Activated CD4-positive, alpha-beta T cell treated with anti-CD3 and anti-CD28 coated beads, Interleukin-2, amount 10 ng/mL, durations not matched to agents 7 days and 5 days (primary cell): ENCODE results near the gene RSAD2. TPM values are rescaled to one million over a fixed set of nuclear protein-coding genes. Genes with fewer than 3 reads are reported as not detected.

Experiments
- CTCF ChIA-PET: fragments of 350-600 bp; sonication (Branson Sonifier 250); formaldehyde crosslinking; loops from one replicate; lab custom pipeline; 2021; ENCODE audit warnings: antibody characterized with exemption; lab: Charles Lee
- POLR2A ChIA-PET: fragments of 350-600 bp; sonication (Branson Sonifier 250); formaldehyde crosslinking; loops from one replicate; lab custom pipeline; 2021; ENCODE audit warnings: antibody characterized with exemption; lab: Charles Lee
- DNase-seq: peaks from one replicate; pipeline ENCODE4 v3.0.0-alpha.2; 2020
- H3K27ac Mint-ChIP-seq: one replicate; pipeline ENCODE4 v1.8.0; 2021; ENCODE audit warnings: mild to moderate bottlenecking, moderate library complexity, mixed read lengths
- H3K27me3 Mint-ChIP-seq: one replicate; pipeline ENCODE4 v1.8.0; 2021; ENCODE audit warnings: mixed read lengths
- H3K36me3 Mint-ChIP-seq: one replicate; pipeline ENCODE4 v1.8.0; 2021; ENCODE audit warnings: low read depth, mixed read lengths
- H3K4me1 Mint-ChIP-seq: one replicate; pipeline ENCODE4 v1.8.0; 2021; ENCODE audit warnings: mixed read lengths
- H3K4me3 Mint-ChIP-seq: one replicate; pipeline ENCODE4 v1.8.0; 2021; ENCODE audit warnings: mild to moderate bottlenecking, moderate library complexity, mixed read lengths
- H3K9me3 Mint-ChIP-seq: one replicate; pipeline ENCODE4 v1.8.0; 2021; ENCODE audit warnings: mixed read lengths
- total RNA-seq, 2 experiments: library from RNA; stranded (reverse); gene quantifications; one replicate each; pipeline ENCODE4 v1.2.3, GENCODE V29; 2021

RSAD2 gene
- total RNA-seq, 2 experiments from 2014 or later = 100 to 101 TPM

DNA sequence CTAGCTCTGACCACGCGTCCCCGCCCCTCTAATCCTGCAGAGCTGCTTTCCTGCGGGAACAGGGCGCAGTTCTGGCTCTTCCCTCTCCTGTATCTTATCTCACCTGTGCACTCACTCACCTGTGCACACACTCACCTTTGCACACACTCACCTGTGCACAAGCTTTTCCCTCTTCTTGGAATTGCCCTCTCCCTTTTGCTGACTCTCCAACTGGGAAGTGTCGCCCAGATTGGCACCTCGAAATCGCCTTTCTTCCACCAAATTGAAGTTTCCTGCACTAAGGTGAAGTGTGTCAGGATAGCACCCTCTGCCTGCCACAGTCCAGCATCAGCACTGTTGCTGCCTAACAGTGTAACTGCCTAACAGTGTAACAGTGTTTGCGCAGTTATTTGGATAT lies 11.3 kb upstream of the RSAD2 start:
- DNase-seq = peak; percentile 58
- POLR2A ChIA-PET = interaction anchor here (0.6 to 6.1 kb wide), 3 partner anchors 12 to 50 kb away, joined by 3 to 69 read pairs (median 7); partner anchors contain the start of gene RSAD2
- peak overlapping the region; percentile 100 for H3K27ac Mint-ChIP-seq
- peaks cover 65% of the 10 kb centered on the region for H3K36me3 Mint-ChIP-seq
- H3K4me3 Mint-ChIP-seq = peak overlapping the region; percentile 96
- H3K27me3 Mint-ChIP-seq = no peaks in the 10 kb centered on the region
- H3K4me1 Mint-ChIP-seq = peaks cover 64% of the 10 kb centered on the region
- peaks cover 17% of the 10 kb centered on the region for H3K9me3 Mint-ChIP-seq
- CTCF ChIA-PET = interaction anchor here (0.8 to 8.4 kb wide), 6 partner anchors 11 to 43 kb away, joined by 3 to 58 read pairs (median 5); partner anchors contain the start of gene RSAD2

DNA sequence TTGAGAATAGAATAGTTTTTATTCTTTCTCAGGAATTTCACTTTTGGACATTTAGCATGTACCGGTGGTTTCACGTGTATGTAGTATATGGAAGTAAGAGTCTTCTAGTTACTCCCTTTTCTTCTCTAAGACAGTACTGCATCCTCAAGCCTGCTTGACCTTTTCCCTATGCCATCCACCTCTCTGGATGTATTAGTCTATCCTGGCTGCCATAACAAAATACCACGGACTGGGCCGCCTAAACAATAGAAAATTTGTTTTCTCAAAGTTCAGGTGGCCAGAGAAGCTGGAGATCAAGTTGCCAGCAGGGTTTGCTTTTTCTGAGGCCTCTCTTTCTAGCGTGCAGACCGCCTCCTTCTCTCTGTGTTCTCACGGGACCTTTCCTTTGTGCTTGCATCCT lies 10.6 kb upstream of the RSAD2 start:
- POLR2A ChIA-PET = interaction anchor here (6.1 kb wide), 1 partner anchor 12 kb away, joined by 69 read pairs; the partner anchor contains the start of gene RSAD2
- peak overlapping the region; percentile 96 for H3K4me3 Mint-ChIP-seq
- peak overlapping the region; percentile 100 for H3K27ac Mint-ChIP-seq
- CTCF ChIA-PET = interaction anchor here (0.8 to 8.4 kb wide), 4 partner anchors 10 to 42 kb away, joined by 3 to 58 read pairs (median 5); partner anchors contain the start of gene RSAD2
- H3K36me3 Mint-ChIP-seq = peaks cover 61% of the 10 kb centered on the region
- peaks cover 60% of the 10 kb centered on the region for H3K4me1 Mint-ChIP-seq
- H3K9me3 Mint-ChIP-seq = peaks cover 14% of the 10 kb centered on the region
- DNase-seq = no peak
- H3K27me3 Mint-ChIP-seq = no peaks in the 10 kb centered on the region

DNA sequence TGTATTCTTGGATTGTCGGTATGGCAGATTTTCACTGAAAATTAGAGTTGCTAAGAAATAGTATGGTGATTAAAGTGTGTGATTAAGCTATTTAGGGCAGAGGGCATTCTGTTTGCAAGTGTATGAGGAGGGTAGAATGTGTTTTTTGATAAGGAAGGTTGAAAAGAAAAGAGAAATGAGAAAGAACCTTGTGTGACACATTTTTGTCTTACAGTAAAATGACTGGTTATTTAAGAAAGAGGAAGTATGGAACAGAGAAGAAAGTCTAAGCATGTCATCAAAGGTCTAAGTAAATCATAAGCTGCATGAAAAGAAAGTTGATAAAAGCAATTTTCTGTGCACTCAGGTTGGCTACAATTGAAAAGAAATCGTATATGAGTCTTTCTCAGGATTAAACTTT lies 5.2 kb upstream of the RSAD2 start:
- Mint-ChIP-seq H3K27me3 (peaks cover 3% of the 10 kb centered on the region), H3K9me3 (peaks cover 39% of the 10 kb centered on the region), H3K4me3 (no peak overlapping the region), H3K4me1 (peaks cover 65% of the 10 kb centered on the region), H3K27ac (peak overlapping the region; percentile 10), H3K36me3 (peaks cover 61% of the 10 kb centered on the region)
- no peak for DNase-seq
- POLR2A ChIA-PET = no interaction called here
- CTCF ChIA-PET = interaction anchor here (0.9 to 1.5 kb wide), 2 partner anchors 12 to 46 kb away, joined by 3 to 4 read pairs; no protein-coding TSS in a partner anchor

DNA sequence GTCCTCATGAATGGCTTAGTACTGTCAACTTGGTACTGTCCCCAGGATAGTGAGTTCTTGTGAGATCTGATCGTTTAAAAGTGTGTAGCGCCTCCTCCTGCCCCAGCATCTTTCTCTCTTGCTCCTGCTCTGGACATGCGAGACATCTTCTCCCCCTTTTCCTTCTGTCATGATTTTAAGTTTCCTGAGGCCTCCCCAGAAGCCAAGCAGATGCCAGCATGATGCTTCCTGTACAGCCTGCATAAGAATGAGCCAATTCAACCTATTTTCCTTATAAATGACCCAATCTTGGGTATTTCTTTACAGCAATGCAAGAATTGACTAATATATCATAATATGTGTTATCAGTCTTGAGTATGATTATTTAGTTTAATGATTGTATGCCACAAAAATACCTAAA lies 3.5 kb upstream of the RSAD2 start:
- ChIA-PET CTCF (interaction anchor here (0.9 kb wide), 1 partner anchor 9 kb away, joined by 3 read pairs; the partner anchor contains the start of gene CMPK2), POLR2A (no interaction called here)
- peaks cover 39% of the 10 kb centered on the region for H3K9me3 Mint-ChIP-seq
- peak overlapping the region; percentile 46 for H3K27ac Mint-ChIP-seq
- H3K36me3 Mint-ChIP-seq = peaks cover 68% of the 10 kb centered on the region
- DNase-seq = no peak
- peaks cover 3% of the 10 kb centered on the region for H3K27me3 Mint-ChIP-seq
- H3K4me3 Mint-ChIP-seq = no peak overlapping the region
- peaks cover 54% of the 10 kb centered on the region for H3K4me1 Mint-ChIP-seq

DNA sequence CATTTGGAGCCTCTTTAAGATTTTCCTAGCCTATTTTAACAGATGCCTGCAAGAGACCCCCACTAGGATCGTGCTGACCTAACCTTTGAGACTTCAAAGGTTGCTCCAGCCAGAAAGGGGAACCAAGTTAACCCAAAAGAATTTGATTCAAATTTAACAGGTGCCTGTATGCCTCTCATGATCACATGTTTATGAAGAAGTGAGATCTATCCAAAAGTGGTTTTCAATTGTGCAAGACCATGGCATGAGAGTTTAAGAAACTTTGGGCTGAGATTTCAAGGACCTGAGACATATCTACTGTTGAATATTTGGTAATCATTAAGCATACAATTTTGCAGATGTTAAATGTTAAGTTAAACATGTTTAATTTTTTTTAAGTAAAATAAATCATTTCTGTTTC lies 1.3 kb upstream of the RSAD2 start:
- POLR2A ChIA-PET = no interaction called here
- Mint-ChIP-seq H3K27me3 (peaks cover 3% of the 10 kb centered on the region), H3K4me1 (peaks cover 53% of the 10 kb centered on the region), H3K4me3 (peak overlapping the region; percentile 99), H3K27ac (peak overlapping the region; percentile 94), H3K36me3 (peaks cover 66% of the 10 kb centered on the region), H3K9me3 (peaks cover 33% of the 10 kb centered on the region)
- CTCF ChIA-PET = interaction anchor here (1.2 to 3.1 kb wide), 3 partner anchors 9 to 40 kb away, joined by 3 to 58 read pairs (median 4); partner anchors contain the start of gene CMPK2
- DNase-seq = no peak

DNA sequence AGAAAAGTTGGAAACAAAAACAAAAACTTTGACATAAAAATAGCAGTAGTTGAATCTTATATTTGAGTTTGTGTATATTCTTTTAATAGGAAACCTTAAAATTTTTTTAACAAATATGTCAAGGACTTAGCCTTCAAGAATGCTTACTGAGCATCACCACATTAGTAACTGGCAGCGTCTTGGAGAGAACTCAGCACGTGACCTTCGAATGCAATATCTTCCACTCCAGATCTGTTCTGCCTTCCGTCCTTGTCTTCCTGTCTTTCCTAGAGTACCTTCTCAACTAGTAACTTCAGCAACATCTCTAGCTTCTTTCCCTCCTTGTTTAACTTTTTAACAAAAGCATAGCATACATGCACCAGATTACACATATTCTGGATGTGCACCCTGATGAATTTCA lies 972 bp downstream of the RSAD2 start:
- DNase-seq = no peak
- CTCF ChIA-PET = interaction anchor here (1.0 to 3.3 kb wide), 6 partner anchors 10 to 32 kb away, joined by 5 to 58 read pairs (median 6); partner anchors contain the start of gene CMPK2
- Mint-ChIP-seq H3K9me3 (peaks cover 18% of the 10 kb centered on the region), H3K4me1 (peaks cover 57% of the 10 kb centered on the region), H3K27me3 (no peaks in the 10 kb centered on the region), H3K4me3 (peak overlapping the region; percentile 99), H3K36me3 (peaks cover 72% of the 10 kb centered on the region), H3K27ac (peak overlapping the region; percentile 94)
- POLR2A ChIA-PET = interaction anchor here (2.1 to 4.0 kb wide), 2 partner anchors 12 to 30 kb away, joined by 5 to 69 read pairs; partner anchors contain the start of gene CMPK2

DNA sequence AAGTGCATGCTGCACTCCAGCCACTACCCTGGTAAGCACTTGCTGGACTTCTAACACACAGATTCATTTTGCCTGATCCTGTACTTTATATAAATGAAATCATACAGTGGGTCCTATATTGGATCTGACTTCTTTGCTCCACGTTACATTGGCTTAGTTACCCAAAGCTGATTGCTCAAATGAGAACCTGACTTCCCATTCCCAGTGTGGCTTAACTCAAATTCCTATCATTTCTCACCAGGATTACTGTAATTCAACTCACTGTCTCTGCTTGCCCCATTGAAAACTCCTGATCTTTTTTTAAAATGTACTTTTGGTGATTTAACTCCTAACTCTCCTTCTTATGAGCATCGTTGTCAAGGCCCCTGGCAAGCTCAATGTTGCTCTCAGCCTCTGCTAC lies 1.4 kb downstream of the RSAD2 start:
- Mint-ChIP-seq H3K27me3 (no peaks in the 10 kb centered on the region), H3K9me3 (peaks cover 16% of the 10 kb centered on the region), H3K36me3 (peaks cover 74% of the 10 kb centered on the region), H3K27ac (peak overlapping the region; percentile 94), H3K4me3 (peak overlapping the region; percentile 99), H3K4me1 (peaks cover 59% of the 10 kb centered on the region)
- ChIA-PET POLR2A (interaction anchor here (2.1 to 4.0 kb wide), 2 partner anchors 13 to 30 kb away, joined by 5 to 69 read pairs; partner anchors contain the start of gene CMPK2), CTCF (interaction anchor here (0.7 to 3.3 kb wide), 6 partner anchors 11 to 166 kb away, joined by 3 to 13 read pairs (median 5); partner anchors contain the start of gene CMPK2)
- DNase-seq = no peak

DNA sequence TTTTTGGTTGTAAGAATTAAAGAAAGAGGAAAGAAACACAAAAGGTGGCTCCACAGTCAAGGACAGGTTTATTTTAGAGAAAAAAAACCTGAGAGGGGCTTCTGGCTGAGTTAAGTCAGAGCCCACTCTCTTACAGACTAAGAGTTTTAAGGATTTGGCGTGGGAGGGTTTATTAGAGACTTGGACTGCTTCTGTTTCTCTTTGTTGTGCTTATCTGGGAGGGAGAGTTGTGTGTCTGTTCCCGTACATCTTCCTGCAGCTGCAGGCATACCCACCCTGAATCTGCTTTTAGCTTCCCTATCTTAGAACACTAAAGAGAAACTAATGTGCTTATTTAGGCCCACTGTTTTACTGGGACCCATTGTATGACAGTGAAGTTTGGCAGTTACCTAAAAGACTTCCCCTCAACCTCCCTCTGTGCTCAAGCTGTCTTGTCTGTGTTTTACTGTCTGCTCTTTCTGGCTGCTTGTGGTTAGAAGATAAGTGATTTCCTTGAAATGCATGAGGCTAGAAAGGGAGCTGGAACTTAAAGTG lies 2.7 kb downstream of the RSAD2 start:
- Mint-ChIP-seq H3K27ac (peak overlapping the region; percentile 94), H3K27me3 (no peaks in the 10 kb centered on the region), H3K36me3 (peaks cover 78% of the 10 kb centered on the region), H3K4me1 (peaks cover 67% of the 10 kb centered on the region), H3K4me3 (peak overlapping the region; percentile 99), H3K9me3 (peaks cover 8% of the 10 kb centered on the region)
- DNase-seq = peak; percentile 59
- ChIA-PET CTCF (interaction anchor here (1.2 to 2.3 kb wide), 4 partner anchors 14 to 165 kb away, joined by 3 to 6 read pairs (median 4); partner anchors contain the start of gene CMPK2), POLR2A (interaction anchor here (0.5 to 4.0 kb wide), 4 partner anchors 14 to 145 kb away, joined by 3 to 69 read pairs (median 4); partner anchors contain the start of gene CMPK2)

DNA sequence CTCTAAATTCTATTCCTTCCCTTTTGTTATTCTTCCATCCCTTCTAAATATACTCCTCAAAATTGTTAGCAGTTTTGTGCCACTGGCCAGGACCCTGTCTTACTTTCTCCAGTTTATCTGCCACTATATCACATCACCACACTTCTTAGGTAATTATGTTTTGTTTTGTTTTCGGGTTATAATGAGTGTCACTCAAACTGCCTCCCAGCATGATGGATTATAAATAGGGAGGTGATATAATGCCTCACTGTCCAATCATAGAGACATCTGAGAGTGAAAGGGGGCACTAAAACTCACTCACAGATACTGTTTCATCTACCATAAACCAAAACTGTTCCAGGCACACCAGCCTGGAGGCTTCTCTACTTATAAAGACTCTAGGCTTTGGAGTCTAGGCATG lies 3.5 kb downstream of the RSAD2 start:
- Mint-ChIP-seq H3K36me3 (peaks cover 78% of the 10 kb centered on the region), H3K4me1 (peaks cover 65% of the 10 kb centered on the region), H3K27me3 (no peaks in the 10 kb centered on the region), H3K27ac (peak overlapping the region; percentile 90), H3K9me3 (no peaks in the 10 kb centered on the region), H3K4me3 (peak overlapping the region; percentile 99)
- no peak for DNase-seq
- CTCF ChIA-PET = interaction anchor here (1.2 to 2.3 kb wide), 3 partner anchors 13 to 35 kb away, joined by 3 to 6 read pairs (median 4); partner anchors contain the start of gene CMPK2
- POLR2A ChIA-PET = interaction anchor here (0.5 to 1.1 kb wide), 3 partner anchors 24 to 144 kb away, joined by 3 to 4 read pairs (median 4); no protein-coding TSS in a partner anchor

DNA sequence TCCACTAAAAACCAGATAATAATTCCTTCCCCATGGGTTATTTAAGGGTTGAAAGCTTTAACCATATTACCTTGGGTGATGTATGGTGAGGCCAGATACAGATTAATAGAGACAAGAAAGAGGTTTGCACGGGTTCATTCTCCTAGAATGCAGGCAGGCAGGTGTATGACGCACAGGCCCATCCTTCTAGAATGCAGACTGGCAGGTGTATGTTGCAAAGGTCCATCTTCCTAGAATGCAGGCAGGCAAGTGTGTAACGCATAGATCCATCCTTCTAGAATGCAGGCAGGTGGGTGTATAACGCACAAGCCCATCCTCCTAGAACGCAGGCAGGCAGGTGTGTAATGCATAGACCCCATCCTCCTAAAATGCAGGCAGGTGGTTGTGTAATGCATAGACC lies 3.9 kb downstream of the RSAD2 start:
- H3K27ac Mint-ChIP-seq = peak overlapping the region; percentile 72
- ChIA-PET CTCF (interaction anchor here (1.2 kb wide), 1 partner anchor 12 kb away, joined by 4 read pairs; no protein-coding TSS in a partner anchor), POLR2A (interaction anchor here (1.1 kb wide), 1 partner anchor 27 kb away, joined by 4 read pairs; no protein-coding TSS in a partner anchor)
- H3K27me3 Mint-ChIP-seq = no peaks in the 10 kb centered on the region
- H3K36me3 Mint-ChIP-seq = peaks cover 79% of the 10 kb centered on the region
- peaks cover 64% of the 10 kb centered on the region for H3K4me1 Mint-ChIP-seq
- no peak for DNase-seq
- H3K9me3 Mint-ChIP-seq = no peaks in the 10 kb centered on the region
- H3K4me3 Mint-ChIP-seq = peak overlapping the region; percentile 99

DNA sequence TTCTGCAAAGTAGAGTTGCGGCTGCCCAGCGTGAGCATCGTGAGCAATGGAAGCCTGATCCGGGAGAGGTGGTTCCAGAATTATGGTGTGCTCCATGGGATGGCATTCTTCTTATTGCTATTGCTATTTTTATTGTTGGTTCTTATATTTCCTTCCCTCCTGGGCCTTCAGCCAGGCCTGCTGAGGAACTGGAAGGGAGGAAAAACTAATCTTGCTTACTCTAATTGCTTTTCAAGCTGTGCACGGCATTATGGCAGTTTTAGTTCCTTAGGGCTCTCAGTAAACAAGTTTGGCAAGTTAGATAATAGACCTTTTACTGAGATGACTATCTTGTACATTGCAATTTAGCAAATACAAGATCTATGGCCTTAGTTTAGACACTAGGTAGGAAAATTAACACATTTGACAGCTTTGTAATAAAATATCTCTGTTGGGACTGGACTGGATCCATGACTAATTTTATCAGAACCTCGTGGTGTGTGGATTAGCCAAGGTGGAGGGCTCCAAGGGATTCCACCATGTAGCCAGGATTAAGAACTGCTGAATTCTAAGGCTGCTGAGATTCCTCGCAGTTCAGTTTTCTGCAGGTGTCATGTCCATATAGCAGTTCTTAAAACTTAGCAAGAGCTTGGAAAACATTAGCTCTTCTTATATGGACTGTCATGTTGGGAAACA lies 6.0 kb downstream of the RSAD2 start:
- Mint-ChIP-seq H3K9me3 (no peaks in the 10 kb centered on the region), H3K4me1 (peaks cover 64% of the 10 kb centered on the region), H3K27ac (no peak overlapping the region), H3K27me3 (no peaks in the 10 kb centered on the region), H3K36me3 (peaks cover 90% of the 10 kb centered on the region), H3K4me3 (no peak overlapping the region)
- DNase-seq = no peak
- ChIA-PET POLR2A (no interaction called here), CTCF (interaction anchor here (0.7 to 1.1 kb wide), 2 partner anchors 11 to 14 kb away, joined by 3 to 4 read pairs; no protein-coding TSS in a partner anchor)

DNA sequence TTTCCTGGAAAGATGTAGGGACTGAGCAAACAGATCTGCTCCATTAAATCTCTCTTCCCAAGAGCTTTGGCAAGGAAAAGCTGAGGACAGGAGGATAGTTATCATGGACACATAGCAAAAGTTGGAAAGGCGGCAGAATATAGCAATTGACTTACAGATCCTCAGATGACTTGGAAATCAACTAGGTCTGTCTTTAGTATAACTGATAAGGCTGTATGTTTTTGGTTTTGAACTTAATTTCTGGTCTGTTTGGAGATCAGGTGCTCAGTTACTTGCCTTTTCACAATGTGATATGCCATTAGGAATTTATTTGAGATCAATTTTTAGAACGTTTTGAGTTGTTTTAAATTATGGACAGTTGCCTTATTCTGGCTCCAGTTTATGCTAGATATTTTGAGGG lies 8.0 kb downstream of the RSAD2 start:
- POLR2A ChIA-PET = no interaction called here
- CTCF ChIA-PET = interaction anchor here (0.9 to 1.8 kb wide), 6 partner anchors 8 to 19 kb away, joined by 3 to 5 read pairs (median 4); partner anchors contain the start of gene CMPK2
- H3K9me3 Mint-ChIP-seq = no peaks in the 10 kb centered on the region
- H3K27ac Mint-ChIP-seq = no peak overlapping the region
- no peak overlapping the region for H3K4me3 Mint-ChIP-seq
- H3K36me3 Mint-ChIP-seq = peaks cover 92% of the 10 kb centered on the region
- peaks cover 71% of the 10 kb centered on the region for H3K4me1 Mint-ChIP-seq
- DNase-seq = no peak
- no peaks in the 10 kb centered on the region for H3K27me3 Mint-ChIP-seq
